Ovary (tissue), 9 donors: ENCODE measurements around the gene NPTN. TPM values are rescaled to one million over a fixed set of nuclear protein-coding genes. Genes with fewer than 3 reads are reported as not detected.

Experiments
- DNase-seq, 5 donors: peaks; one replicate each; pipeline ENCODE4 v3.0.0-alpha.2; 2019 to 2020
- H3K27ac ChIP-seq, 2 donors: fragments of 200-600 bp; one replicate each; pipeline versions ENCODE4 v1.5.1 to v1.8.0; 2019 to 2022
- H3K27me3 ChIP-seq: fragments of 200-600 bp; one replicate; pipeline ENCODE4 v1.8.0; 2022
- H3K36me3 ChIP-seq: fragments of 200-600 bp; sonication (generic); one replicate; pipeline ENCODE4 v1.5.1; 2019
- H3K4me1 ChIP-seq: one replicate; pipeline ENCODE4 v1.8.1; 2013; ENCODE audit warnings: mild to moderate bottlenecking, moderate library complexity; ENCODE audit not compliant: insufficient read depth
- H3K4me3 ChIP-seq: fragments of 200-600 bp; sonication (generic); one replicate; pipeline ENCODE4 v1.5.1; 2017
- H3K9me3 ChIP-seq, 2 donors: fragments of 200-600 bp in 1 of 2; sonication (generic) in 1 of 2; one replicate each; pipeline versions ENCODE4 v1.5.1 to v1.8.1; 2013 to 2019; ENCODE audit warnings: mild to moderate bottlenecking in 1 of 2, moderate library complexity in 1 of 2
- CTCF ChIP-seq, 3 donors: fragments of 450-650 bp in 2 of 3; fragments of 200-600 bp in 1 of 3; IDR thresholded peaks; one replicate each; pipeline versions ENCODE4 v1.5.1 to v1.8.0; 2016 to 2022; ENCODE audit warnings: antibody characterized with exemption in 3 of 3, mild to moderate bottlenecking in 1 of 3
- EP300 ChIP-seq: sonication (generic); formaldehyde crosslinking; IDR thresholded peaks from one replicate; pipeline ENCODE4 v1.6.1; 2017; ENCODE audit warnings: antibody characterized with exemption
- POLR2A ChIP-seq: fragments of 450-650 bp; IDR thresholded peaks from one replicate; pipeline ENCODE4 v1.6.1; 2017; ENCODE audit warnings: antibody characterized with exemption, mild to moderate bottlenecking, moderate library complexity
- WGBS, 3 donors: extraction: QIAGEN DNeasy Blood & Tissue Kit in 1 of 3; methylation state at CpG; one replicate each; pipeline versions ENCODE4 v1.1.5 to v1.1.7; 2013 to 2017; 5-methylcytosine and 5-hydroxymethylcytosine counted together
- intact Hi-C, 4 donors: fragments of 100-400 bp; cut with DNase I; formaldehyde crosslinking; loops; one replicate each; pipeline versions ENCODE4 v1.11.0 to v1.15.1; 2022 to 2023
- polyA plus RNA-seq, 2 donors: library from polyadenylated mRNA; stranded (reverse); fragments of 200-250 nt in 1 of 2; fragments of 350-450 nt in 1 of 2; fragmentation: Illumina TruSeq in 1 of 2; extraction: RNeasy Lipid Tissue Mini Kit (QIAGEN cat#74804) in 1 of 2; gene quantifications; one replicate each; pipeline ENCODE4 v1.2.3, GENCODE V29; 2013 to 2014
- total RNA-seq, 7 donors: library from RNA; depleted of rRNA in 2 of 7; stranded (reverse); fragments of >200 nt in 2 of 7; fragmentation: NEBNext Ultra II Directional in 3 of 7; extraction: Animal tissue kit (Norgen Biotek cat#: 25700) in 3 of 7; gene quantifications; one replicate each; pipeline versions ENCODE4 v1.1.0 to v1.2.4, GENCODE V29; 2016 to 2023
- donor health status: DM: no; HTN: no; CAD: no; lungs with moderate emphysema.
- donor health status: DM: no; HTN: no; CAD: no.
- donor health status: Bipolar disorder and iron deficiency.
- donor health status: DM: yes; HTN: yes; CAD: no.
- donor health status: DM: no; HTN: no; CAD: no.
- donor health status: DM: yes; HTN: yes; CAD: no.

The NPTN gene
- total and polyA plus RNA-seq, 9 donors = 39.2 to 245 (median 82.0) TPM

GRCh38 chr15:73539212-73540128, 93.7 kb downstream of the NPTN start:
- no peaks in the 10 kb centered on the region for H3K9me3 ChIP-seq
- no peak for DNase-seq
- no peak for TF ChIP-seq EP300
- no peak for TF ChIP-seq POLR2A
- TF ChIP-seq CTCF (IDR thresholded peaks at IDR 0.05) = no peak
- H3K4me3 ChIP-seq = no peak overlapping the region
- no peaks in the 10 kb centered on the region for H3K27me3 ChIP-seq
- H3K27ac ChIP-seq = no peak overlapping the region
- WGBS, 3 donors = 77 to 90% (median 83%) methylated on average over 9 of the region's 9 CpGs
- no peaks in the 10 kb centered on the region for H3K4me1 ChIP-seq
- intact Hi-C loops = no loop called here
- H3K36me3 ChIP-seq = no peaks in the 10 kb centered on the region

GRCh38 chr15:73538563-73539211, 94.5 kb downstream of the NPTN start:
- WGBS, 3 donors = 96 to 98% (median 96%) methylated on average over 10 of the region's 10 CpGs
- no peaks in the 10 kb centered on the region for H3K9me3 ChIP-seq
- H3K4me3 ChIP-seq = no peak overlapping the region
- H3K4me1 ChIP-seq = no peaks in the 10 kb centered on the region
- intact Hi-C loops = no loop called here
- no peak for DNase-seq
- no peaks in the 10 kb centered on the region for H3K27me3 ChIP-seq
- H3K36me3 ChIP-seq = no peaks in the 10 kb centered on the region
- TF ChIP-seq EP300 = no peak
- no peak for TF ChIP-seq POLR2A
- no peak for TF ChIP-seq CTCF (IDR thresholded peaks at IDR 0.05)
- no peak overlapping the region for H3K27ac ChIP-seq

GRCh38 chr15:73538123-73538522, 95.1 kb downstream of the NPTN start:
- WGBS, 3 donors = 90 to 93% (median 91%) methylated on average over 2 of the region's 2 CpGs
- no peak overlapping the region for H3K27ac ChIP-seq
- no peaks in the 10 kb centered on the region for H3K9me3 ChIP-seq
- TF ChIP-seq POLR2A = no peak
- no peak overlapping the region for H3K4me3 ChIP-seq
- no peaks in the 10 kb centered on the region for H3K36me3 ChIP-seq
- intact Hi-C loops = no loop called here
- DNase-seq = no peak
- H3K27me3 ChIP-seq = no peaks in the 10 kb centered on the region
- no peaks in the 10 kb centered on the region for H3K4me1 ChIP-seq

GRCh38 chr15:73530649-73531048, 102.5 kb downstream of the NPTN start:
- no peaks in the 10 kb centered on the region for H3K4me1 ChIP-seq
- no peaks in the 10 kb centered on the region for H3K9me3 ChIP-seq
- H3K36me3 ChIP-seq = no peaks in the 10 kb centered on the region
- TF ChIP-seq POLR2A (no peak), EP300 (no peak), CTCF (IDR thresholded peaks at IDR 0.05) (no peak)
- DNase-seq = no peak
- no peak overlapping the region for H3K27ac ChIP-seq
- WGBS, 3 donors = 8 to 12% (median 11%) methylated on average over 3 of the region's 3 CpGs
- intact Hi-C loops = no loop called here
- no peaks in the 10 kb centered on the region for H3K27me3 ChIP-seq
- H3K4me3 ChIP-seq = no peak overlapping the region

- no peak for TF ChIP-seq CTCF (IDR thresholded peaks at IDR 0.05)
- TF ChIP-seq EP300 = no peak
- no peak for TF ChIP-seq POLR2A
- intact Hi-C loops = no loop called here
- H3K4me3 ChIP-seq = no peak overlapping the region
- no peaks in the 10 kb centered on the region for H3K4me1 ChIP-seq
- 83 to 91% (median 88%) methylated on average over 2 of the region's 2 CpGs for WGBS, 3 donors
- no peak for DNase-seq
- H3K9me3 ChIP-seq = no peaks in the 10 kb centered on the region
- no peaks in the 10 kb centered on the region for H3K27me3 ChIP-seq
- no peaks in the 10 kb centered on the region for H3K36me3 ChIP-seq
- no peak overlapping the region for H3K27ac ChIP-seq
Observed at GRCh38 chr15:73527598-73527997, 105.6 kb downstream of the NPTN start.
